ENCODE results near the gene HIGD1C. TPM values are rescaled to one million over a fixed set of nuclear protein-coding genes. Genes with fewer than 3 reads are reported as not detected.

Gene HIGD1C
- total and polyA plus RNA-seq, 2 experiments from 2014 or later: not detected

DNA sequence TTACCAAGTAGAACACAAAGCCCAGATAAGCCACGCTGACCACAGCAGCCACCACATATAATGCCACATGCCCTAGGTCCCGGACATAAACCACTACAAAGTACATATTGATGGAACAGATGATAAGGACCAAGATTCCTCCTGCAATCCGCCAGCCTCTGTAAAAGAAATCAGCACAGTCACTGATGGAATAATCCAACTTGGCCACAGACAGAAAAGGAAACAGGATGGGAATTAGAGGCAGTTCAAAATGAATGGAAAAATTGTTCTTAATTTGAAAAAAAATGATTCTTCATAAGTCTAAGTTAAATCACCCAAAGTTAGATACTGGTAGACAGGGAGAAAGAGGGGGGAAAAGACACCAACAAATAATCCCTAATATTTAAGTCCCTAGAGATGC is 38.4 kb downstream of the HIGD1C start:
- no peak for TF ChIP-seq EZH2 (IDR thresholded peaks at IDR 0.05; ENCODE audit: insufficient read depth, poor library complexity, severe bottlenecking)
- no peak for TF ChIP-seq EZH2phosphoT487 (IDR thresholded peaks at IDR 0.05; ENCODE audit: insufficient read depth, low read depth)
- Histone ChIP-seq H3K9me2 (ENCODE audit: insufficient read depth) (no peaks in the 10 kb centered on the region), H3K4me3 (no peak overlapping the region), H4K20me1 (ENCODE audit: insufficient read depth) (no peaks in the 10 kb centered on the region), H3F3A (ENCODE audit: insufficient read depth) (peaks cover 23% of the 10 kb centered on the region), H3K36me3 (ENCODE audit: low read depth) (peaks cover 10% of the 10 kb centered on the region; the same call in 1 of the 2 replicates), H3K27ac (no peak overlapping the region), H3K27me3 (replicated peaks; ENCODE audit: insufficient read depth) (no peaks in the 10 kb centered on the region), H3K4me2 (ENCODE audit: unreplicated experiment) (no peak overlapping the region), H2AFZ (no peak overlapping the region), H3K4me1 (ENCODE audit: insufficient read depth) (peaks cover 14% of the 10 kb centered on the region), H3K79me2 (ENCODE audit: insufficient read depth) (no peaks in the 10 kb centered on the region), H3K9me3 (ENCODE audit: low read depth) (no peaks in the 10 kb centered on the region), H3K9ac (no peak overlapping the region)
- in situ Hi-C loops (cut with MboI): no loop called here
- WGBS, 2 experiments (ENCODE audit: low coverage in 1 of 2, low lambda C conversion rate in 2 of 2, missing lambda C conversion rate in 2 of 2): 89 to 92% methylated on average over 3 of the region's 3 CpGs
- DNase-seq: no peak

- 75 to 78% methylated on average over 6 of the region's 6 CpGs for WGBS, 2 experiments (ENCODE audit: low coverage in 1 of 2, low lambda C conversion rate in 2 of 2, missing lambda C conversion rate in 2 of 2)
- H3K9me2 ChIP-seq (ENCODE audit: insufficient read depth): no peaks in the 10 kb centered on the region
Measured at GRCh38 chr12:50991291-50991690, 38.9 kb downstream of the HIGD1C start.

DNA sequence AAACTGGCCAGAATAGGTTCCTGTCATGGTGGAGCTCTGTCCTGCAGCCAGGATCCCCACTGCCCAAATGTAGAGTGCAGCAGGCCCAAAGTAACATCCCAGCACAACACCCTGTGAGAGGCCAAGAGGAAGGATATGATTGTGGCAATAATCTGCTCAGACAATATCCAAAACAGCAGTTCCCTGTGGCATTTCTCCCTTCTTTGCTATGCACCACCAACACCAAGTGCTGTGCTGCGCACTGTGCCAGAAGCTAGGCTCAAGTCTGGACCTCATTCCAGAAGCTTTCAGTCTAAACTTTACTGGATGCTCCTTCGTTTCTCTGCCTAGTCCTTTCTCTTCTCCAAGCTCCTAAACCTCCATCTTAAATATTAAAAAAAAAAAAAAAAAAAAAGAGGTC is 40.5 kb downstream of the HIGD1C start:
- peaks cover 8% of the 10 kb centered on the region; the same call in 1 of the 2 replicates for H3K4me1 ChIP-seq (ENCODE audit: insufficient read depth)
- no peak overlapping the region for H2AFZ ChIP-seq
- peaks cover 14% of the 10 kb centered on the region; the same call in 1 of the 2 replicates for H3K36me3 ChIP-seq (ENCODE audit: low read depth)
- H3K4me2 ChIP-seq (ENCODE audit: unreplicated experiment): no peak overlapping the region
- no peaks in the 10 kb centered on the region for H3K9me3 ChIP-seq (ENCODE audit: low read depth)
- no peak overlapping the region for H3K27ac ChIP-seq
- peaks cover 13% of the 10 kb centered on the region for H3F3A ChIP-seq (ENCODE audit: insufficient read depth)
- no peak overlapping the region for H3K9ac ChIP-seq
- H3K79me2 ChIP-seq (ENCODE audit: insufficient read depth): no peaks in the 10 kb centered on the region
- TF ChIP-seq EZH2phosphoT487 (IDR thresholded peaks at IDR 0.05; ENCODE audit: insufficient read depth, low read depth): no peak
- TF ChIP-seq EZH2 (IDR thresholded peaks at IDR 0.05; ENCODE audit: insufficient read depth, poor library complexity, severe bottlenecking): no peak
- H3K4me3 ChIP-seq: no peak overlapping the region
- in situ Hi-C loops (cut with MboI): no loop called here
- 30 to 31% methylated on average over 2 of the region's 2 CpGs for WGBS, 2 experiments (ENCODE audit: low coverage in 1 of 2, low lambda C conversion rate in 2 of 2, missing lambda C conversion rate in 2 of 2)
- no peaks in the 10 kb centered on the region for H3K27me3 ChIP-seq (replicated peaks; ENCODE audit: insufficient read depth)
- DNase-seq: no peak
- H4K20me1 ChIP-seq (ENCODE audit: insufficient read depth): no peaks in the 10 kb centered on the region
- no peaks in the 10 kb centered on the region for H3K9me2 ChIP-seq (ENCODE audit: insufficient read depth)

More at GRCh38 chr12:50991291-50991690, 38.9 kb downstream of the HIGD1C start:
- Histone ChIP-seq H3K27ac (no peak overlapping the region), H3K4me3 (no peak overlapping the region), H2AFZ (no peak overlapping the region), H3K9me3 (ENCODE audit: low read depth) (no peaks in the 10 kb centered on the region), H3K4me2 (ENCODE audit: unreplicated experiment) (no peak overlapping the region), H3K36me3 (ENCODE audit: low read depth) (peaks cover 13% of the 10 kb centered on the region; the same call in 1 of the 2 replicates), H3K27me3 (replicated peaks; ENCODE audit: insufficient read depth) (no peaks in the 10 kb centered on the region), H3K9ac (no peak overlapping the region), H3K4me1 (ENCODE audit: insufficient read depth) (peaks cover 13% of the 10 kb centered on the region; the same call in 1 of the 2 replicates), H4K20me1 (ENCODE audit: insufficient read depth) (no peaks in the 10 kb centered on the region), H3F3A (ENCODE audit: insufficient read depth) (peaks cover 21% of the 10 kb centered on the region), H3K79me2 (ENCODE audit: insufficient read depth) (no peaks in the 10 kb centered on the region)
- in situ Hi-C loops (cut with MboI): no loop called here
- DNase-seq: no peak
- TF ChIP-seq EZH2phosphoT487 (IDR thresholded peaks at IDR 0.05; ENCODE audit: insufficient read depth, low read depth): no peak
- TF ChIP-seq EZH2 (IDR thresholded peaks at IDR 0.05; ENCODE audit: insufficient read depth, poor library complexity, severe bottlenecking): no peak

DNA sequence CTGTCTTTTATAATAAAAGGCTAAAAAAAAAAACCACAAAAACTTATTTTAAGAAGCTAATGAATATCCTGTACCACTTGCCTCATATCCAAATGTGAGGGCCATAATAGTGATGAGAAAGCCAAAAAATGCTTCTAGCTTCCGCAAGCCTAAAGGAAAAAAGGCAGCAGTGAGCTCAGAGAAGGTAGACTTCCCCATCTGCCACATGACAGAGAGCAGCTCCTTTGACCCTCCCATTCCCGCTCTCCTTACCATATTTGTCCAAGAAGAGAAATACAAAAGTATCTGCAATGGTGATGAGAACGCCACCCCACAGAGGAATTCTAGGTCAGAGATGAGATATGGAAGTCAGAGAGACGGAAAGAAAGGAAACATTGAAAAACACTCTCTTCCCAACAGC is 46.7 kb downstream of the HIGD1C start:
- Histone ChIP-seq H3K9ac (no peak overlapping the region), H3K4me1 (ENCODE audit: insufficient read depth) (peaks cover 5% of the 10 kb centered on the region; the same call in 1 of the 2 replicates), H2AFZ (no peak overlapping the region), H4K20me1 (ENCODE audit: insufficient read depth) (no peaks in the 10 kb centered on the region), H3K36me3 (ENCODE audit: low read depth) (peaks cover 16% of the 10 kb centered on the region; the same call in 1 of the 2 replicates), H3K4me2 (ENCODE audit: unreplicated experiment) (no peak overlapping the region), H3K27ac (no peak overlapping the region), H3K9me3 (ENCODE audit: low read depth) (no peaks in the 10 kb centered on the region), H3K9me2 (ENCODE audit: insufficient read depth) (no peaks in the 10 kb centered on the region), H3F3A (ENCODE audit: insufficient read depth) (peaks cover 14% of the 10 kb centered on the region; the same call in 1 of the 2 replicates), H3K4me3 (no peak overlapping the region), H3K79me2 (ENCODE audit: insufficient read depth) (no peaks in the 10 kb centered on the region), H3K27me3 (replicated peaks; ENCODE audit: insufficient read depth) (no peaks in the 10 kb centered on the region)
- no peak for DNase-seq
- TF ChIP-seq EZH2 (IDR thresholded peaks at IDR 0.05; ENCODE audit: insufficient read depth, poor library complexity, severe bottlenecking) (no peak), EZH2phosphoT487 (IDR thresholded peaks at IDR 0.05; ENCODE audit: insufficient read depth, low read depth) (no peak)
- in situ Hi-C loops (cut with MboI): no loop called here
- WGBS, 2 experiments (ENCODE audit: low coverage in 1 of 2, low lambda C conversion rate in 2 of 2, missing lambda C conversion rate in 2 of 2): 98% methylated on average over 4 of the region's 4 CpGs

All from GM23248 (cell line).